HG03342 (cell line): ENCODE results near the gene LDLRAD4.

Experiments
- ATAC-seq: cut with Tn5 transposase; IDR thresholded peaks from one replicate; pipeline ENCODE4 v1.9.1; 2021; ENCODE audit warnings: mild to moderate bottlenecking, moderate library complexity; ENCODE audit not compliant: unreplicated experiment

The LDLRAD4 gene

GRCh38 chr18:13280070-13280795 is 61.7 kb downstream of the LDLRAD4 start:
- no peak for ATAC-seq

- no peak for ATAC-seq
These were observed 62.8 kb downstream of the LDLRAD4 start for GRCh38 chr18:13281406-13281805.

- no peak for ATAC-seq
These were observed 65.2 kb downstream of the LDLRAD4 start for GRCh38 chr18:13283746-13284145.

- no peak for ATAC-seq
These were observed 65.9 kb downstream of the LDLRAD4 start for GRCh38 chr18:13284330-13285027.

GRCh38 chr18:13285874-13286273 is 67.3 kb downstream of the LDLRAD4 start:
- ATAC-seq: no peak

- no peak for ATAC-seq
These were observed 68.0 kb downstream of the LDLRAD4 start for GRCh38 chr18:13286456-13287125.

- no peak for ATAC-seq
These were observed 68.8 kb downstream of the LDLRAD4 start for GRCh38 chr18:13287372-13287771.

- ATAC-seq: peak; percentile 51
These were observed 70.1 kb downstream of the LDLRAD4 start for GRCh38 chr18:13288509-13289133.

GRCh38 chr18:13289481-13290205 is 71.1 kb downstream of the LDLRAD4 start:
- no peak for ATAC-seq

GRCh38 chr18:13290856-13291271 is 72.3 kb downstream of the LDLRAD4 start:
- ATAC-seq: no peak

GRCh38 chr18:13291299-13291698 is 72.7 kb downstream of the LDLRAD4 start:
- ATAC-seq: no peak

- ATAC-seq: no peak
These were observed 73.3 kb downstream of the LDLRAD4 start for GRCh38 chr18:13291745-13292447.

GRCh38 chr18:13292736-13293135 is 74.2 kb downstream of the LDLRAD4 start:
- ATAC-seq: no peak

- no peak for ATAC-seq
These were observed 75.7 kb downstream of the LDLRAD4 start for GRCh38 chr18:13294309-13294708.

GRCh38 chr18:13295894-13296293 is 77.3 kb downstream of the LDLRAD4 start:
- ATAC-seq: no peak

- ATAC-seq: no peak
These were observed 78.5 kb downstream of the LDLRAD4 start for GRCh38 chr18:13296867-13297574.

- no peak for ATAC-seq
These were observed 79.7 kb downstream of the LDLRAD4 start for GRCh38 chr18:13298262-13298661.

GRCh38 chr18:13300029-13300428 is 81.5 kb downstream of the LDLRAD4 start:
- no peak for ATAC-seq

GRCh38 chr18:13300796-13301195 is 82.2 kb downstream of the LDLRAD4 start:
- no peak for ATAC-seq

GRCh38 chr18:13302040-13302439 is 83.5 kb downstream of the LDLRAD4 start:
- ATAC-seq: no peak
